ENCODE measurements around the gene POU6F1. TPM values are rescaled to one million over a fixed set of nuclear protein-coding genes. Genes with fewer than 3 reads are reported as not detected.
"Not testable (repeated sequence)": the region's sequence is repeated elsewhere in the genome, so short reads cannot be mapped to it uniquely, and the experiment has no call there.

POU6F1 gene
- total RNA-seq, 1 donor from 2014 or later, result 11.6 TPM

- H3K4me3 Mint-ChIP-seq, result peak overlapping the region; percentile 97
- H3K9me3 Mint-ChIP-seq, result no peaks in the 10 kb centered on the region
- DNase-seq (ENCODE audit: low spot score in 2 of 2, unreplicated experiment in 2 of 2), result peak in 1 of 2 experiments; percentile 51
- peaks cover 8% of the 10 kb centered on the region for H3K36me3 Mint-ChIP-seq
- no peak for TF ChIP-seq CTCF (IDR thresholded peaks at IDR 0.05; ENCODE audit: unreplicated experiment)
- H3K27me3 Mint-ChIP-seq (ENCODE audit: low read depth), result no peaks in the 10 kb centered on the region
- H3K4me1 Mint-ChIP-seq, result peaks cover 18% of the 10 kb centered on the region
- H3K27ac Mint-ChIP-seq, result peak overlapping the region; percentile 100
Measured at GRCh38 chr12:51238037-51238509, 20.2 kb upstream of the POU6F1 start.

- H3K27me3 Mint-ChIP-seq (ENCODE audit: low read depth), result no peaks in the 10 kb centered on the region
- no peak for DNase-seq (ENCODE audit: low spot score in 2 of 2, unreplicated experiment in 2 of 2)
- no peaks in the 10 kb centered on the region for H3K36me3 Mint-ChIP-seq
- no peak for TF ChIP-seq CTCF (IDR thresholded peaks at IDR 0.05; ENCODE audit: unreplicated experiment)
- no peak overlapping the region for H3K4me3 Mint-ChIP-seq
- H3K9me3 Mint-ChIP-seq, result no peaks in the 10 kb centered on the region
- H3K4me1 Mint-ChIP-seq, result peaks cover 6% of the 10 kb centered on the region
- no peak overlapping the region for H3K27ac Mint-ChIP-seq
Measured at GRCh38 chr12:51234530-51234929, 16.7 kb upstream of the POU6F1 start.

- no peak for TF ChIP-seq CTCF (IDR thresholded peaks at IDR 0.05; ENCODE audit: unreplicated experiment)
- no peak overlapping the region for H3K27ac Mint-ChIP-seq
- H3K4me1 Mint-ChIP-seq, result no peaks in the 10 kb centered on the region
- no peak for DNase-seq (ENCODE audit: low spot score in 2 of 2, unreplicated experiment in 2 of 2)
- H3K4me3 Mint-ChIP-seq, result no peak overlapping the region
- H3K36me3 Mint-ChIP-seq, result no peaks in the 10 kb centered on the region
- H3K27me3 Mint-ChIP-seq (ENCODE audit: low read depth), result no peaks in the 10 kb centered on the region
- H3K9me3 Mint-ChIP-seq, result no peaks in the 10 kb centered on the region
Measured at GRCh38 chr12:51232642-51233041, 14.8 kb upstream of the POU6F1 start.

GRCh38 chr12:51229116-51229809 is 11.4 kb upstream of the POU6F1 start:
- Mint-ChIP-seq H3K27ac (no peak overlapping the region), H3K9me3 (no peaks in the 10 kb centered on the region), H3K4me3 (no peak overlapping the region), H3K27me3 (ENCODE audit: low read depth) (no peaks in the 10 kb centered on the region), H3K36me3 (peaks cover 2% of the 10 kb centered on the region), H3K4me1 (no peaks in the 10 kb centered on the region)
- DNase-seq (ENCODE audit: low spot score in 2 of 2, unreplicated experiment in 2 of 2), result no peak
- TF ChIP-seq CTCF (IDR thresholded peaks at IDR 0.05; ENCODE audit: unreplicated experiment), result no peak

- DNase-seq (ENCODE audit: low spot score in 2 of 2, unreplicated experiment in 2 of 2), result no peak
- no peaks in the 10 kb centered on the region for H3K9me3 Mint-ChIP-seq
- H3K27me3 Mint-ChIP-seq (ENCODE audit: low read depth), result no peaks in the 10 kb centered on the region
- no peak overlapping the region for H3K4me3 Mint-ChIP-seq
- no peaks in the 10 kb centered on the region for H3K4me1 Mint-ChIP-seq
- peaks cover 2% of the 10 kb centered on the region for H3K36me3 Mint-ChIP-seq
- no peak for TF ChIP-seq CTCF (IDR thresholded peaks at IDR 0.05; ENCODE audit: unreplicated experiment)
- no peak overlapping the region for H3K27ac Mint-ChIP-seq
Measured at GRCh38 chr12:51227962-51228361, 10.1 kb upstream of the POU6F1 start.

- not testable (repeated sequence) for H3K36me3 Mint-ChIP-seq; H3K4me3 Mint-ChIP-seq; H3K4me1 Mint-ChIP-seq; H3K9me3 Mint-ChIP-seq; H3K27me3 Mint-ChIP-seq (ENCODE audit: low read depth); DNase-seq (ENCODE audit: low spot score in 2 of 2, unreplicated experiment in 2 of 2); H3K27ac Mint-ChIP-seq
Measured at GRCh38 chr12:51227112-51227511, 9.2 kb upstream of the POU6F1 start.
